HFFc6 (cell line): ENCODE data around the gene PPP2R5C. TPM values are rescaled to one million over a fixed set of nuclear protein-coding genes. Genes with fewer than 3 reads are reported as not detected.

Experiments used
- DNase-seq: peaks from one replicate; pipeline ENCODE4 v3.0.0-alpha.2; 2018
- H3K27ac Mint-ChIP-seq: 2 replicates; pipeline ENCODE4 v1.8.0; 2020; ENCODE audit warnings: mild to moderate bottlenecking, mixed read lengths
- H3K27me3 Mint-ChIP-seq: 2 replicates; pipeline ENCODE4 v1.8.0; 2021; ENCODE audit warnings: mild to moderate bottlenecking, moderate library complexity, mixed read lengths; ENCODE audit not compliant: insufficient read depth
- H3K36me3 Mint-ChIP-seq: 2 replicates; pipeline ENCODE4 v1.8.0; 2021; ENCODE audit warnings: low read depth, mixed read lengths
- H3K4me1 Mint-ChIP-seq: 2 replicates; pipeline ENCODE4 v1.8.0; 2020; ENCODE audit warnings: low read depth, mixed read lengths
- H3K4me3 Mint-ChIP-seq: 2 replicates; pipeline ENCODE4 v1.8.0; 2020; ENCODE audit warnings: mild to moderate bottlenecking, moderate library complexity, mixed read lengths
- H3K9me3 Mint-ChIP-seq: 2 replicates; pipeline ENCODE4 v1.8.0; 2020; ENCODE audit warnings: mild to moderate bottlenecking, mixed read lengths
- CTCF ChIP-seq: fragments of 200-600 bp; sonication (generic); IDR thresholded peaks from 2 replicates; pipeline ENCODE4 v1.5.0; 2021; ENCODE audit warnings: antibody characterized with exemption, mild to moderate bottlenecking
- total RNA-seq, 6 experiments: library from RNA; stranded (reverse); fragmentation: NEBNext Ultra II Directional; extraction: Animal tissue kit (Norgen Biotek cat#: 25700); gene quantifications; 2 replicates in 1 of 6; 3 replicates in 5 of 6; pipeline ENCODE4 v1.2.3, GENCODE V29; 2021

The PPP2R5C gene
- total RNA-seq, 6 experiments from 2014 or later = 108 to 128 (median 122) TPM

GRCh38 chr14:101844219-101844618 lies 82.7 kb downstream of the PPP2R5C start:
- Mint-ChIP-seq H3K4me3 (no peak overlapping the region), H3K36me3 (no peaks in the 10 kb centered on the region), H3K4me1 (peaks cover 7% of the 10 kb centered on the region), H3K9me3 (no peaks in the 10 kb centered on the region), H3K27me3 (no peaks in the 10 kb centered on the region), H3K27ac (no peak overlapping the region)
- no peak for TF ChIP-seq CTCF
- no peak for DNase-seq

- no peaks in the 10 kb centered on the region for H3K36me3 Mint-ChIP-seq
- H3K4me3 Mint-ChIP-seq = no peak overlapping the region
- H3K9me3 Mint-ChIP-seq = no peaks in the 10 kb centered on the region
- no peak for DNase-seq
- no peaks in the 10 kb centered on the region; the same call in 1 of the 2 replicates for H3K27me3 Mint-ChIP-seq
- H3K27ac Mint-ChIP-seq = no peak overlapping the region
- TF ChIP-seq CTCF = no peak
- H3K4me1 Mint-ChIP-seq = peaks cover 7% of the 10 kb centered on the region
These were observed 83.2 kb downstream of the PPP2R5C start for GRCh38 chr14:101844751-101845150.

GRCh38 chr14:101845496-101845895 lies 84.0 kb downstream of the PPP2R5C start:
- DNase-seq = no peak
- Mint-ChIP-seq H3K4me3 (no peak overlapping the region), H3K9me3 (no peaks in the 10 kb centered on the region), H3K4me1 (peaks cover 4% of the 10 kb centered on the region), H3K36me3 (no peaks in the 10 kb centered on the region), H3K27ac (no peak overlapping the region), H3K27me3 (no peaks in the 10 kb centered on the region; the same call in 1 of the 2 replicates)
- no peak for TF ChIP-seq CTCF

GRCh38 chr14:101845896-101846295 lies 84.4 kb downstream of the PPP2R5C start:
- no peak overlapping the region for H3K4me3 Mint-ChIP-seq
- peaks cover under 1% of the 10 kb centered on the region; the same call in 1 of the 2 replicates for H3K4me1 Mint-ChIP-seq
- H3K9me3 Mint-ChIP-seq = no peaks in the 10 kb centered on the region
- DNase-seq = no peak
- no peak overlapping the region for H3K27ac Mint-ChIP-seq
- H3K36me3 Mint-ChIP-seq = no peaks in the 10 kb centered on the region
- H3K27me3 Mint-ChIP-seq = no peaks in the 10 kb centered on the region; the same call in 1 of the 2 replicates
- no peak for TF ChIP-seq CTCF

- H3K4me3 Mint-ChIP-seq = no peak overlapping the region
- H3K9me3 Mint-ChIP-seq = no peaks in the 10 kb centered on the region
- H3K4me1 Mint-ChIP-seq = peaks cover 13% of the 10 kb centered on the region
- no peaks in the 10 kb centered on the region; the same call in 1 of the 2 replicates for H3K27me3 Mint-ChIP-seq
- no peak for DNase-seq
- H3K36me3 Mint-ChIP-seq = no peaks in the 10 kb centered on the region
- no peak for TF ChIP-seq CTCF
- no peak overlapping the region for H3K27ac Mint-ChIP-seq
These were observed 87.6 kb downstream of the PPP2R5C start for GRCh38 chr14:101849125-101849524.

- TF ChIP-seq CTCF = no peak
- no peaks in the 10 kb centered on the region for H3K36me3 Mint-ChIP-seq
- H3K9me3 Mint-ChIP-seq = no peaks in the 10 kb centered on the region
- peaks cover 17% of the 10 kb centered on the region for H3K4me1 Mint-ChIP-seq
- H3K4me3 Mint-ChIP-seq = no peak overlapping the region
- no peak for DNase-seq
- H3K27ac Mint-ChIP-seq = no peak overlapping the region
- no peaks in the 10 kb centered on the region; the same call in 1 of the 2 replicates for H3K27me3 Mint-ChIP-seq
These were observed 88.1 kb downstream of the PPP2R5C start for GRCh38 chr14:101849640-101850039.
